Osteoblast (primary cell): ENCODE measurements around the gene WASL. TPM values are rescaled to one million over a fixed set of nuclear protein-coding genes. Genes with fewer than 3 reads are reported as not detected.
"Not testable (repeated sequence)": the region's sequence is repeated elsewhere in the genome, so short reads cannot be mapped to it uniquely, and the experiment has no call there.

Experiments
- DNase-seq: peaks from one replicate; pipeline ENCODE4 v3.0.0; 2011; ENCODE audit warnings: low spot score, mixed read lengths; ENCODE audit not compliant: insufficient read length; ENCODE audit errors: missing footprints
- H2AFZ ChIP-seq: 2 replicates; pipeline ENCODE4 v1.6.0; 2011; ENCODE audit warnings: mild to moderate bottlenecking, low read length
- H3K27ac ChIP-seq: 2 replicates; pipeline ENCODE4 v1.5.1; 2011; ENCODE audit warnings: mild to moderate bottlenecking, low read depth, low read length, moderate library complexity
- H3K27me3 ChIP-seq: 2 replicates; pipeline ENCODE4 v1.6.0; 2012; ENCODE audit warnings: mild to moderate bottlenecking, control low read depth, inconsistent platforms, low read length, moderate library complexity; ENCODE audit not compliant: insufficient read depth
- H3K36me3 ChIP-seq: 2 replicates; pipeline ENCODE4 v1.5.1; 2011; ENCODE audit warnings: mild to moderate bottlenecking, low read length, control low read depth, moderate library complexity; ENCODE audit not compliant: insufficient read depth
- H3K4me1 ChIP-seq: 2 replicates; pipeline ENCODE4 v1.5.1; 2011; ENCODE audit warnings: mild to moderate bottlenecking, low read length, control low read depth, moderate library complexity; ENCODE audit not compliant: insufficient read depth
- H3K4me2 ChIP-seq: 2 replicates; pipeline ENCODE4 v1.6.0; 2011; ENCODE audit warnings: mild to moderate bottlenecking, low read length; ENCODE audit not compliant: insufficient read depth
- H3K4me3 ChIP-seq: fragments of 200-600 bp; sonication (generic); 3 replicates; pipeline ENCODE4 v1.5.1; 2012; ENCODE audit warnings: mild to moderate bottlenecking, low read length, inconsistent platforms; ENCODE audit not compliant: insufficient read depth
- H3K79me2 ChIP-seq: 2 replicates; pipeline ENCODE4 v1.6.0; 2012; ENCODE audit warnings: mild to moderate bottlenecking, low read length, control low read depth, inconsistent platforms; ENCODE audit not compliant: insufficient read depth
- H3K9me3 ChIP-seq: 2 replicates; pipeline ENCODE4 v1.5.1; 2011; ENCODE audit warnings: low read depth, low read length, control low read depth
- H4K20me1 ChIP-seq: 2 replicates; pipeline ENCODE4 v1.6.0; 2012; ENCODE audit warnings: mild to moderate bottlenecking, low read length, control low read depth; ENCODE audit not compliant: insufficient read depth
- CTCF ChIP-seq: IDR thresholded peaks from 2 replicates; pipeline ENCODE4 v1.5.1; 2011; ENCODE audit warnings: mild to moderate bottlenecking, low read depth, low read length, moderate library complexity; ENCODE audit errors: extremely low read depth
- small RNA-seq: library from RNA; depleted of rRNA; stranded (forward); fragments of <200 nt; gene quantifications from one replicate; pipeline ENCODE3, GENCODE V24; 2012
- total RNA-seq: library from RNA; depleted of rRNA; stranded (reverse); fragments of >200 nt; gene quantifications from 2 replicates; pipeline ENCODE4 v1.2.3, GENCODE V29; 2012

Gene WASL
- total RNA-seq, 1 donor, result 23.2 TPM

GRCh38 chr7:123635551-123636359, 113.0 kb downstream of the WASL start:
- TF ChIP-seq CTCF, result peak; percentile 62
- Histone ChIP-seq H3K36me3 (no peaks in the 10 kb centered on the region), H3K4me2 (no peak overlapping the region), H3K4me1 (peaks cover 5% of the 10 kb centered on the region), H3K4me3 (no peak overlapping the region), H3K79me2 (no peaks in the 10 kb centered on the region), H4K20me1 (no peaks in the 10 kb centered on the region), H2AFZ (no peak overlapping the region), H3K9me3 (no peaks in the 10 kb centered on the region), H3K27me3 (no peaks in the 10 kb centered on the region), H3K27ac (no peak overlapping the region)
- DNase-seq, result peak; percentile 84

GRCh38 chr7:123634011-123634573, 114.7 kb downstream of the WASL start:
- H3K4me2 ChIP-seq, result peak overlapping the region; percentile 18
- not testable (repeated sequence) for H2AFZ ChIP-seq, H3K4me3 ChIP-seq, H4K20me1 ChIP-seq, H3K79me2 ChIP-seq, H3K4me1 ChIP-seq, DNase-seq, H3K27me3 ChIP-seq, H3K27ac ChIP-seq, H3K36me3 ChIP-seq, H3K9me3 ChIP-seq

GRCh38 chr7:123633553-123633952, 115.2 kb downstream of the WASL start:
- Histone ChIP-seq H3K4me3 (no peak overlapping the region), H3K4me1 (peaks cover 5% of the 10 kb centered on the region), H3K9me3 (no peaks in the 10 kb centered on the region), H2AFZ (no peak overlapping the region), H4K20me1 (no peaks in the 10 kb centered on the region), H3K4me2 (peak overlapping the region; percentile 18), H3K27me3 (no peaks in the 10 kb centered on the region), H3K79me2 (no peaks in the 10 kb centered on the region), H3K27ac (no peak overlapping the region), H3K36me3 (no peaks in the 10 kb centered on the region)
- TF ChIP-seq CTCF, result no peak
- DNase-seq, result no peak

- Histone ChIP-seq H3K27ac (no peak overlapping the region), H3K4me3 (no peak overlapping the region), H2AFZ (no peak overlapping the region), H3K27me3 (no peaks in the 10 kb centered on the region), H3K4me1 (peaks cover 5% of the 10 kb centered on the region), H3K4me2 (no peak overlapping the region), H3K36me3 (no peaks in the 10 kb centered on the region), H4K20me1 (no peaks in the 10 kb centered on the region), H3K9me3 (no peaks in the 10 kb centered on the region), H3K79me2 (no peaks in the 10 kb centered on the region)
- no peak for TF ChIP-seq CTCF
- no peak for DNase-seq
Measured at GRCh38 chr7:123632808-123633207, 116.0 kb downstream of the WASL start.

Small RNAs within 50 kb of the gene (small RNA-seq; reads per million reads assigned to genes)
- not detected for gene RNU6-11P

Other genes starting within 250 kb of the WASL start
- 0.72 and 0.88 TPM in 2 replicates for gene IQUB, start 214.4 kb downstream of the WASL start, total RNA-seq
- gene NDUFA5, start 191.2 kb downstream of the WASL start, total RNA-seq, result 25.7 and 30.6 TPM in 2 replicates
- gene ASB15, start 147.2 kb downstream of the WASL start, total RNA-seq, result not detected in 2 replicates
- gene LMOD2, start 93.1 kb downstream of the WASL start, total RNA-seq, result not detected in 2 replicates
- not detected in 2 replicates for gene HYAL4, start 96.2 kb upstream of the WASL start, total RNA-seq
- not detected in 2 replicates for gene SPAM1, start 176.2 kb upstream of the WASL start, total RNA-seq